Inflammatory macrophage (primary cell): ENCODE measurements around the gene ELAVL3.
A peak's percentile ranks its signal among the peaks of the same experiment; 100 is the strongest.
"Not testable (repeated sequence)": the region's sequence is repeated elsewhere in the genome, so short reads cannot be mapped to it uniquely, and the experiment has no call there.

Experiments used
- DNase-seq, 2 donors: peaks; one replicate each; pipeline ENCODE4 v3.0.0-alpha.2; 2020 to 2022

The ELAVL3 gene

GRCh38 chr19:11486661-11487503 is 6.0 kb upstream of the ELAVL3 start:
- no peak for DNase-seq

GRCh38 chr19:11485245-11485837 is 4.5 kb upstream of the ELAVL3 start:
- DNase-seq = no peak

- no peak for DNase-seq
Measured at GRCh38 chr19:11483366-11484111, 2.7 kb upstream of the ELAVL3 start.

- peak; percentile 84 to 87 for DNase-seq
Measured at GRCh38 chr19:11482384-11483050, 1.7 kb upstream of the ELAVL3 start.

GRCh38 chr19:11481534-11482383 is 913 bp upstream of the ELAVL3 start:
- DNase-seq = peak; percentile 72 to 82

- DNase-seq = no peak
Measured at GRCh38 chr19:11479898-11480714, 740 bp downstream of the ELAVL3 start.

- peak; percentile 28 to 43 for DNase-seq
Measured at GRCh38 chr19:11479090-11479897, 1.6 kb downstream of the ELAVL3 start.

GRCh38 chr19:11478167-11479089 is 2.4 kb downstream of the ELAVL3 start:
- peak in 1 of 2 donors; percentile 16 for DNase-seq

GRCh38 chr19:11475861-11476260 is 5.0 kb downstream of the ELAVL3 start:
- no peak for DNase-seq

- not testable (repeated sequence) for DNase-seq
Measured at GRCh38 chr19:11475343-11475742, 5.5 kb downstream of the ELAVL3 start.

- DNase-seq = no peak
Measured at GRCh38 chr19:11473725-11474124, 7.1 kb downstream of the ELAVL3 start.

- DNase-seq = not testable (repeated sequence)
Measured at GRCh38 chr19:11468266-11468845, 12.5 kb downstream of the ELAVL3 start.

GRCh38 chr19:11465600-11465999 is 15.2 kb downstream of the ELAVL3 start:
- no peak for DNase-seq

GRCh38 chr19:11464333-11465265 is 16.2 kb downstream of the ELAVL3 start:
- no peak for DNase-seq

GRCh38 chr19:11463391-11463790 is 17.5 kb downstream of the ELAVL3 start:
- DNase-seq = no peak

GRCh38 chr19:11461453-11461852 is 19.4 kb downstream of the ELAVL3 start:
- no peak for DNase-seq

GRCh38 chr19:11460207-11460606 is 20.6 kb downstream of the ELAVL3 start:
- no peak for DNase-seq
